IMR-90 (cell line): ENCODE results near the gene ISCU. TPM values are rescaled to one million over a fixed set of nuclear protein-coding genes. Genes with fewer than 3 reads are reported as not detected.

ENCODE experiments used
- ATAC-seq: fragments of 200-7000 bp; cut with Tn5 transposase; 2 replicates; pipeline ENCODE4 v1.9.1; 2020; ENCODE audit warnings: low read depth, mild to moderate bottlenecking, moderate library complexity
- BruUV-seq: library from RNA; stranded (reverse); fragments of 400-500 nt; replicated peaks from 2 replicates; lab custom pipeline; 2021; lab: Mats Ljungman, UMichigan
- CTCF ChIA-PET: fragments of 300-600 bp; formaldehyde crosslinking; extraction: SDS; loops from one replicate; lab custom pipeline; 2021; ENCODE audit warnings: antibody characterized with exemption; lab: Yijun Ruan, JAX
- POLR2A ChIA-PET: fragments of 300-600 bp; sonication (Branson Sonifier 250); formaldehyde crosslinking; loops from one replicate; lab custom pipeline; 2022; ENCODE audit warnings: antibody characterized with exemption; ENCODE audit not compliant: unreplicated experiment; lab: Charles Lee
- DNase-seq: peaks from one replicate; pipeline ENCODE4 v3.0.0; 2013
- H2AFZ ChIP-seq: replicated peaks from 2 replicates; pipeline ENCODE3; 2013; ENCODE audit warnings: low read length, mild to moderate bottlenecking; ENCODE audit not compliant: poor library complexity
- H2AK5ac ChIP-seq: 2 replicates; pipeline ENCODE4 v1.6.1; 2013; ENCODE audit warnings: low read depth, low read length, inconsistent platforms
- H2AK9ac ChIP-seq: replicated peaks from 2 replicates; pipeline ENCODE3; 2013; ENCODE audit warnings: mild to moderate bottlenecking, low read depth, low read length, moderate library complexity; ENCODE audit not compliant: poor library complexity
- H2BK120ac ChIP-seq: 2 replicates; pipeline ENCODE4 v1.6.1; 2013; ENCODE audit warnings: low read depth, low read length, inconsistent platforms
- H2BK15ac ChIP-seq: 3 replicates; pipeline ENCODE4 v1.6.1; 2013; ENCODE audit warnings: low read depth, low read length, inconsistent platforms
- H2BK20ac ChIP-seq: 2 replicates; pipeline ENCODE4 v1.6.1; 2013; ENCODE audit warnings: low read depth, mild to moderate bottlenecking, inconsistent platforms, low read length, moderate library complexity
- H2BK5ac ChIP-seq: 2 replicates; pipeline ENCODE4 v1.6.1; 2013; ENCODE audit warnings: mild to moderate bottlenecking, low read depth, low read length, inconsistent platforms; ENCODE audit not compliant: poor library complexity, severe bottlenecking
- H3K14ac ChIP-seq: replicated peaks from 2 replicates; pipeline ENCODE4 v1.6.1; 2013; ENCODE audit warnings: low read depth, low read length, inconsistent platforms
- H3K18ac ChIP-seq: 2 replicates; pipeline ENCODE4 v1.6.1; 2013; ENCODE audit warnings: low read depth, low read length, control low read depth
- H3K23ac ChIP-seq: 2 replicates; pipeline ENCODE4 v1.6.1; 2013; ENCODE audit warnings: low read depth, low read length, inconsistent platforms
- H3K27ac ChIP-seq: 2 replicates; pipeline ENCODE4 v1.5.1; 2013; ENCODE audit warnings: mild to moderate bottlenecking, control low read depth, low read length; ENCODE audit not compliant: insufficient read depth
- H3K27me3 ChIP-seq: 2 replicates; pipeline ENCODE4 v1.6.1; 2013; ENCODE audit warnings: low read length; ENCODE audit not compliant: control insufficient read depth, insufficient read depth
- H3K36me3 ChIP-seq: 2 replicates; pipeline ENCODE4 v1.6.1; 2013; ENCODE audit warnings: low read length, mixed read lengths; ENCODE audit not compliant: control insufficient read depth, insufficient read depth
- H3K4ac ChIP-seq: 2 replicates; pipeline ENCODE4 v1.6.1; 2013; ENCODE audit warnings: low read depth, low read length, inconsistent platforms
- H3K4me1 ChIP-seq: 2 replicates; pipeline ENCODE4 v1.6.1; 2013; ENCODE audit warnings: low read length, mixed read lengths; ENCODE audit not compliant: control insufficient read depth, insufficient read depth
- H3K4me2 ChIP-seq: 2 replicates; pipeline ENCODE4 v1.6.1; 2013; ENCODE audit warnings: low read depth, mild to moderate bottlenecking, control low read depth, low read length, moderate library complexity
- H3K4me3 ChIP-seq: 2 replicates; pipeline ENCODE4 v1.5.1; 2013; ENCODE audit warnings: low read depth, mild to moderate bottlenecking, control low read depth, low read length, moderate library complexity; ENCODE audit not compliant: insufficient read depth
- H3K56ac ChIP-seq: 2 replicates; pipeline ENCODE4 v1.6.1; 2013; ENCODE audit warnings: low read length, inconsistent platforms; ENCODE audit not compliant: insufficient read depth; ENCODE audit errors: extremely low read depth
- H3K79me1 ChIP-seq, 2 experiments: 2 replicates each; pipeline ENCODE4 v1.6.1; 2013; ENCODE audit warnings: low read length in 2 of 2, inconsistent platforms in 1 of 2, low read depth in 1 of 2
- H3K9ac ChIP-seq: 2 replicates; pipeline ENCODE4 v1.6.1; 2013; ENCODE audit warnings: low read depth, low read length, control low read depth
- H3K9me1 ChIP-seq: 2 replicates; pipeline ENCODE4 v1.6.1; 2013; ENCODE audit warnings: low read length, inconsistent platforms; ENCODE audit not compliant: insufficient read depth
- H3K9me3 ChIP-seq: 2 replicates; pipeline ENCODE4 v1.6.1; 2013; ENCODE audit warnings: low read length; ENCODE audit not compliant: control insufficient read depth, insufficient read depth
- H4K20me1 ChIP-seq: 2 replicates; pipeline ENCODE4 v1.6.1; 2013; ENCODE audit warnings: low read length, inconsistent platforms; ENCODE audit not compliant: insufficient read depth
- H4K5ac ChIP-seq: 2 replicates; pipeline ENCODE4 v1.6.1; 2013; ENCODE audit warnings: mild to moderate bottlenecking, low read depth, low read length, control low read depth
- H4K8ac ChIP-seq, 2 experiments: 2 replicates each; pipeline ENCODE4 v1.6.1; 2013; ENCODE audit warnings: low read depth in 2 of 2, low read length in 2 of 2, control low read depth in 1 of 2, inconsistent platforms in 1 of 2
- H4K91ac ChIP-seq: 2 replicates; pipeline ENCODE4 v1.6.1; 2013; ENCODE audit warnings: low read depth, low read length, inconsistent platforms; ENCODE audit not compliant: insufficient read depth
- BHLHE40 ChIP-seq: fragments of 150-350 bp; IDR thresholded peaks from 2 replicates; pipeline ENCODE4 v1.6.1; 2016; ENCODE audit warnings: mild to moderate bottlenecking, low read depth, low read length
- FOS ChIP-seq: fragments of 150-350 bp; IDR thresholded peaks from 2 replicates; pipeline ENCODE4 v1.6.1; 2016; ENCODE audit warnings: low read depth, low read length
- NFE2L2 ChIP-seq: fragments of 150-350 bp; IDR thresholded peaks from 2 replicates; pipeline ENCODE4 v1.6.1; 2016; ENCODE audit warnings: low read depth, mild to moderate bottlenecking, low read length
- RAD21 ChIP-seq: IDR thresholded peaks from 2 replicates; pipeline ENCODE4 v1.6.1; 2012; ENCODE audit warnings: low read length, improper control_type of control experiment
- WGBS, 2 experiments: methylation state at CpG; one replicate each; pipeline versions ENCODE4 v1.1.5 to v1.1.7; 2013; ENCODE audit warnings: missing lambda C conversion rate in 2 of 2; ENCODE audit not compliant: insufficient read length in 1 of 2; ENCODE audit errors: extremely low coverage in 2 of 2; 5-methylcytosine and 5-hydroxymethylcytosine counted together
- dilution Hi-C: fragments of 300-500 bp; cut with HindIII; formaldehyde crosslinking; loops from one replicate; pipeline ENCODE4 v1.14.3; 2018; ENCODE audit warnings: low sequenced_read_pairs; ENCODE audit not compliant: unreplicated experiment
- in situ Hi-C: fragments of 300-500 bp; cut with MboI; formaldehyde crosslinking; loops from 3 replicates; pipeline ENCODE4 v1.14.3; 2019; ENCODE audit warnings: low sequenced_read_pairs, inconsistent platforms, mixed read lengths
- intact Hi-C: fragments of 100-400 bp; cut with micrococcal nuclease; formaldehyde crosslinking; loops from 2 replicates; pipeline ENCODE4 v1.10.0; 2022
- polyA plus RNA-seq, 3 experiments: library from polyadenylated mRNA; depleted of rRNA; stranded (reverse); fragments of >200 nt; gene quantifications; 2 replicates each; pipeline ENCODE4 v1.2.3, GENCODE V29; 2012; ENCODE audit warnings: low replicate concordance in 1 of 3
- total RNA-seq: library from RNA; depleted of rRNA; stranded (reverse); fragments of >200 nt; gene quantifications from 2 replicates; pipeline ENCODE4 v1.2.3, GENCODE V29; 2012
- TF ChIP-seq, protein P1 (sequence below): fragments of 150-350 bp; IDR thresholded peaks from 2 replicates; pipeline ENCODE4 v1.6.1; 2017; ENCODE audit warnings: mild to moderate bottlenecking, antibody characterized with exemption, low read length, low read depth

ISCU gene
- total and polyA plus RNA-seq, 2 of the 4 experiments (the other 2 are of a cell fraction) = 52.7 to 87.2 TPM

DNA sequence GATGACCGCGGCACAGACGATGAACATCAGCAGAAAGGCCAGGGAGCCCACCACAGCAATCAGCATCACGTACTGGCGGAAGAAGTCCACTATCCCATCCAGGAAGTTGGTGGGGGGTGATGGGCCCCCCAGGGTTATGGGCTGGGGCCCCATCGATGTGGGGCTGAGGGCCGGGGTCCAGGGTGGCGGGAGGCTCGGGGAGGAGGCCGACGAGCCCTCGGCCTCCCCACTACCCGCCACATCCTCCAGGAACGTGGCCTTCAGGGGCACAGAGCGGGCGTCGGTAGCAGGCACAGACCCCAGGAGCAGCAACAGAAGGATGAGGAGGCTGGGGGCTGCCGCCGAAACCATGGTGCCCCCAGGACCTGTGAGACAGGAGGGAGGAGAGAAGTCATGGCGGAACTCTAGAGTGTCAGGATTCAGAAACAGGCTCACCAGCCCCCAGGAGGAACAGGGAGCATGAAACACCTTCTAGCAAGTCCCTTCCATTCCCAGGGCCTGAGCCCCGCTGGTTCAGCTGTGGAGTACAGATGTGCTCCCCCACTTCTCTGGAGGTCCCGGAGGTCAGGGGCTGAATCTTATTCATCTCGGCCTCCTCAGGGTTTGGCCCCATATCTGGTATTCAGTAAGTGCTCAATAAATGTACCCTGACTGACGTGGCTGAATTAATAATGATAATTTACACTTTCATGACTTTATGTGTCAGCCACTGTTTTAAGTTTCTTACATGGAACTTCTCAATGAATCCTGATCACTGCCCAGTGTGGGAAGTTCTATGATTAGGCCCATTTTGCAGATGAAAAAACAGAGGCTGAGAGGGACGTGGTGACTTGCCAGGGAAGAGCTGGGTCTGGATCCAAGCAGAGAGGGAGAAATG, 29.9 kb downstream of the ISCU start:
- peaks cover 2% of the 10 kb centered on the region; the same call in 1 of the 2 replicates for H3K36me3 ChIP-seq
- no peak overlapping the region for H2BK15ac ChIP-seq
- peaks cover 8% of the 10 kb centered on the region; the same call in 1 of the 2 replicates for H3K4me1 ChIP-seq
- H3K4ac ChIP-seq = no peak overlapping the region
- H3K79me1 ChIP-seq = peaks cover 0 to 7% of the 10 kb centered on the region in 2 experiments; a peak in 2 of 4 replicates
- H2AK5ac ChIP-seq = no peak overlapping the region
- intact Hi-C loops (no loop called here), in situ Hi-C loops (no loop called here), dilution Hi-C loops (no loop called here)
- no peak overlapping the region for H2BK20ac ChIP-seq
- no peak overlapping the region for H3K27ac ChIP-seq
- DNase-seq = no peak
- no peaks in the 10 kb centered on the region for H3K9me3 ChIP-seq
- H2AFZ ChIP-seq = no peak overlapping the region
- ATAC-seq = no peak
- no peak overlapping the region for H3K23ac ChIP-seq
- TF ChIP-seq FOS (no peak), RAD21 (no peak), NFE2L2 (no peak), BHLHE40 (no peak)
- TF ChIP-seq, protein P1, sequence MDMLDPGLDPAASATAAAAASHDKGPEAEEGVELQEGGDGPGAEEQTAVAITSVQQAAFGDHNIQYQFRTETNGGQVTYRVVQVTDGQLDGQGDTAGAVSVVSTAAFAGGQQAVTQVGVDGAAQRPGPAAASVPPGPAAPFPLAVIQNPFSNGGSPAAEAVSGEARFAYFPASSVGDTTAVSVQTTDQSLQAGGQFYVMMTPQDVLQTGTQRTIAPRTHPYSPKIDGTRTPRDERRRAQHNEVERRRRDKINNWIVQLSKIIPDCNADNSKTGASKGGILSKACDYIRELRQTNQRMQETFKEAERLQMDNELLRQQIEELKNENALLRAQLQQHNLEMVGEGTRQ = no peak
- H4K8ac ChIP-seq = no peak overlapping the region
- H3K14ac ChIP-seq = no peak overlapping the region
- H3K9me1 ChIP-seq = peaks cover 7% of the 10 kb centered on the region; the same call in 1 of the 2 replicates
- CTCF ChIA-PET = no interaction called here
- H3K18ac ChIP-seq = no peak overlapping the region
- WGBS, 2 experiments = 60% methylated on average over 2 of the region's 25 CpGs; no CpG with 5 or more reads in 1 of the 2 experiments
- H3K9ac ChIP-seq = no peak overlapping the region
- BruUV-seq = no TSS peak
- POLR2A ChIA-PET = no interaction called here
- H4K20me1 ChIP-seq = no peaks in the 10 kb centered on the region
- no peak overlapping the region for H2AK9ac ChIP-seq
- H4K91ac ChIP-seq = no peak overlapping the region
- H3K4me2 ChIP-seq = no peak overlapping the region
- peaks cover 5% of the 10 kb centered on the region for H3K27me3 ChIP-seq
- H3K56ac ChIP-seq = no peak overlapping the region
- H2BK5ac ChIP-seq = no peak overlapping the region
- H3K4me3 ChIP-seq = no peak overlapping the region
- H2BK120ac ChIP-seq = no peak overlapping the region
- no peak overlapping the region for H4K5ac ChIP-seq
